Measurements from ENCODE around the gene ORMDL2.

The ORMDL2 gene, protein sequence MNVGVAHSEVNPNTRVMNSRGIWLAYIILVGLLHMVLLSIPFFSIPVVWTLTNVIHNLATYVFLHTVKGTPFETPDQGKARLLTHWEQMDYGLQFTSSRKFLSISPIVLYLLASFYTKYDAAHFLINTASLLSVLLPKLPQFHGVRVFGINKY

DNA sequence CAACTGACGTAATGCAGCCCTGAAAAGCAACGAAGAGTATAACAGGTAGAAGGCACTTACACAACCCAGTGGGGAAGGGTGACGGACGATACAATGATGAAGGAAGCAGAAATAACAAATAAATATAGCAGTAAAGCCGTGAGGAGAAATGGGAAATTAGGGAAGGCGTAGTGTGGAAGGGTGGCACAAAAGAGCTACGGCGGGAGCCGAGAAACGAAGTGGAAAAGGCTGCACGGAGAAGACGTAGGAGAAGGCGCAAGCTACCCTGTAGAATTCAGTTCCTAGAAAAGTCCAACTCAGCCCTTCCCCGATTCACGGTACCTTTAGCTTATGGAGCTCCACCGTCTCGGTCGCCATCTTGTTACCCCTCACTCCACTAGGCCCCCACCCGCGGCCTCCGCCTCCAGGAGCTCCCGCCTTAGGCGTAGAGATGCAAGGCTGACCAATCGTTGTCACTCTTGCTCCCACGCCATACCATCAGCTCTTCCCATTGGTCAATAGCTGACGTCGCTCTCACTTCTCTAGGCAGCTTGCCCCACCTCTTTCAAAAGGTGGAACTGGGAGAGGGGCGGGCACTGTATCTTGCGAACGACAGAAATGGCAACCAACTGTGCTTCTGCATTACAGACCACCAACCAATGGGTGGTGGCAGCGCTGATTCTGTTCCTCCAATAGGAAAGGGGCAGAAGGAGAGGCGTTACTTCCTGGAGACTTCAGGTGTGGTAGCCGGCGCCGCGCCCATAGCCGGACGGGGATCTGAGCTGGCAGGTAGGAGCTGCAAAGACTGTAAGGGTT, at the start of gene ORMDL2, which contains the start of gene SARNP:
TSS of gene ORMDL2 (plus strand) at position 697 of the 795 bp plus-strand sequence. CDS start 959 bp downstream, outside the sequence.
TSS of gene SARNP (minus strand) at position 380 of the 795 bp plus-strand sequence. CDS start at position 357, 23 bp downstream.
- DNase-seq: peak; percentile 94

DNA sequence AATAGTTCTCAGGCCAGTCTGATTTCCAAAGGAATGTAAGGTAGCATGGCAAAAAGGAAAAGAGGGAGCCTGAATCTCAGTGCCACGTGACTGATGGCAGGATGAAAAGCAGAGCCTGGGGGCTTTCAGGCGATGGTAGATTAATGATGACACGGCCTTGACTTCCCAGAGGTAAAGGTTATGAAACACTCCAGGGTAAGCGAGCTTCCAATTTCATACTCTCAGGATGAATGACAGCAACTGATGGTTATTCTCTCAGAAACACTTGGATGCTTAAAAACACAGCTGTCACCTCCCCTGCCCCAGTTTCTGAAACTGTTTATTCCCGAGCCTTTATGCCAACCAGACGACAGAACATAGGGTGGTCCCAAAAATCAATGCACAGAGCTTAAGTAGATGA, 46.1 kb upstream of the ORMDL2 start:
- no peak for DNase-seq

DNA sequence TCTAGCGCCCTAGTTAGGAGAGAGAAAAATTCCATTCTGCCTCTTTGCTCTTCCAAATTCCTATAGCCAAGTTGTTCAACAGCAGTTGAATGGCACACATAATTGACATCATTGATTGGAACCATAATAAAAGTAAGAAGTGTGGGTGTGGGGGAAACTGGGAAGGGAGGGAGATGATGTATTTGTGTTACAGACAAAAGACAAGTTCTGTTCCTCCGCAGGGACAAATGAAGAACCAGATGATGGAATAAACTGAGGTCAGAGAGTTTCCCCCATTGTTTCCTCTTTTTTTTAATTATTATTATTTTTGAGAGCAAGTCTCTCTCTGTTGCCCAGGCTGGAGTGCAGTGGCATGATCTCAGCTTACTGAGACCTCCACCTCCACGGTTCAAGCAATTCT, 40.0 kb upstream of the ORMDL2 start:
- DNase-seq: no peak

DNA sequence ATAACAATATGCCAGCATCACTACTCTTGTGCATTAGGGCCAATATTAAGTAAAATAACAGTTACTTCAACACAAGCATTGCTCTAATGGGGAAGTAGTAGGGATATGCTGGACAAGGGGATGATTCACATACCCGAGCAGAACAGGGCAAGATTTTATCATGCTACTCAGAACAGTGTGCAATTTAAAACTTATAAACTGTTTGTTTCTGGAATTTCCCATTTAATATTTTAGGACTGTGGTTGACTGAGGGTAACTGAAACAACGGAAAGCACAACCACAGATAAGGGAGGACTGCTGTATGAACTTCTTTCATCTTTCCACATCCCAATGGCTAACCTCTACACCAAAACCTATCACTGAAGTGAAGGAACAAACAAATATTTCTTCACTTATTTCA, 37.2 kb upstream of the ORMDL2 start:
- no peak for DNase-seq

DNA sequence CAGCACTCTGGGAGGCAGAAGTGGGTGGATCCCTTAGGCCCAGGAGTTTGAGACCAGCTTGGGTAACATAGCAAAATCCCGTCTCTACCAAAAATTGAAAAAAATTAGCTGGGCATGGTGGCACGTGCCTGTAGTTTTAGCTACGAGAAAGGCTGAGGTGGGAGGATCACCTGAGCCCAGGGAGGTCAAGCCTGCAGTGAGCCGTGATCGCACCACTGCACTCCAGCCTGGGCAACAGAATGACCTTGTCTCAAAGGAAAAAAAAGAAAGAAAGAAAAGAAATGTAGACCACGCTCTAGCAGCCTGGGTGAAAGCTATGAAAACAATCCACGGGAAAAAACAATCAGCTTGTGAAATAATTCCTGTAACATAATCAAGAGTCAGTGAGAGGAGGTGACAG, 29.3 kb upstream of the ORMDL2 start:
- no peak for DNase-seq

DNA sequence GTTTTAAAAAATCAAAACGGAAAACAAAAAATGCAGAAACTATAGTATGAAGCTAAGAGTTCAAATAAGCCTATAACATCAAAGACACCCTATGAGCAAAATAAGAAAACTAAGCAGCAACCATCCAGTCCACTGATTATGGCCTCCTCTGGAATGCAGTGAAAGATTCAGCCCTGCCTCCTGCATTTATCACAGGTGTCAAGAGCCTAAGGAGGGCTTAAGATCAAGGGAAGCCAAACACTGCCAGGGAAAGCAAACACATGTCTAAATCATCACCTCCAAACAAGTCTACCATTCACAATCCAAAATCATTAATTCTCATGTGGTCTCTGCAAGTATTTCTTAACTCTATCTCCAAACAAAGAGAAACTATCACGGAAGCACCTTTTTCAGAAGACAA, 28.7 kb upstream of the ORMDL2 start:
- DNase-seq: no peak

DNA sequence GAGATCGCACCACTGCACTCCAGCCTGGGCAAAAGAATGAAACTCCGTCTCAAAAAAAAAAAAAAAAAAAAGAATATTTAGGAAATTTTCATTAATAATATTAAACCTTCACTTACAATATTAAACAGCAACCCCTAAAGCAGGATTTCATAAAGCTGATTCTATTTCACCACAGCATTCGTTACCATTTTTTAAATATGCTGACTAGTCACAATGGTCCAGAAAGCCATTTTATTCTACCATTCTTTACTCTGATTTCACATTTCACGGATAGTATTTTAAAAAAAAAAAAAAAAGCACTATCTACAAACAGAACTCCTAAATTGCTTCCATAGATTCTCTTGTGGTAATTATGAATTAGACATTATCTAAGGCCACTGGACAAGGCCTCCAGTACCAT, 27.9 kb upstream of the ORMDL2 start:
- DNase-seq: no peak

DNA sequence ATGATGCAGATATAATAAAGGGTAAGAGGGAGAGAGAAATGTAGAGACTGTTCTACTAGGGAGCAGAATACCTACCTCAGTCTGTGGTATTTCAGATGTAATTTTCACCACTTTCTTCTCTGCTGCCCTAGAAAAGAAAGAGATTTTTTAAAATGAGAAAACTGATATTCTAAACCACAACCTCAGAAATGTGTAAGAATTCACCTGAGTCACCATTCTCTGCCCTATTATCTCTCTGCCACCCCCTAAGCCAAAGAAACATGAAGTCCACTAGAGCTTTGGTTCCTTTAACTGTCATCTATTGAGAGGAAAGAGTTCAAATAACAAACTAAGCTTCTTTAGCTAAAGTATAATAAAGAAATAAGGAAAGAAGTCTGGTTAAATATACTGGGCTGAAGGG, 21.9 kb upstream of the ORMDL2 start:
- DNase-seq: no peak

DNA sequence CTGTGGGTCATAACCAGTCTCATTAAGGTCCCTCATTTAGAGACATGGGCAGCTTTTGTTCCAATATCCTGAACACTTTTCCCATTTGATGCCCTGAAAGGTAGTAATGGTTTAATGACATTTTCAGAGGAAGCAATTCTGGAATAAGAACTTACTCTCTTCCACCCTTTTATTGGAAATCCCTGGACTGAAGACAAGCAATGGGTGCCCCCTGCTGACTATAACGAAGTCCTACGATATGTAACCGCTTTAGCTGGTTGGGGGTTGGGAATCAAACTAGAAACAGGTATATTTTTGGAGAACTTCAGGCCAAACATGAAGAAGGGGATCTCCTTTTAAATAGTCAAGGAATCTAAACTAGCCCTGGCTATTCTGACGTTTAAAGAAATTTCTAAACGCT, 20.8 kb upstream of the ORMDL2 start:
- DNase-seq: no peak

DNA sequence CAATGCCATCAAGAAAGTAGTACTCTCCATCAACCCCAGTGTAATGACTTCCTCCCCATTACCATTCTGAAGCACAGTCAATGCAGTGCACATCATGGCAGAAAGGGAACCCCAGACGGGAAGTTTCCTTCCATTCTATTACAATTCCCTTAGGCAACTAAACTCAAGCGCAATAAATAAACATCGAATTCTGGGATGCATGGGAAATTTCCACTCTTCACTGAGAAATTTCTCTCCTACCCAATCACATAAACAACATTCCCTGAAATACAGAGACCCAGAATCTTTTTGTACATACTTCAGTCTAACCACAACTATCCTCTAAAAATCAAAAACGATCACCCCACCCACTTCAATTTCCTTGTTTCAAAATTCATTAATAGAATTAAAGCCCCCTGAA, 20.3 kb upstream of the ORMDL2 start:
- DNase-seq: no peak

DNA sequence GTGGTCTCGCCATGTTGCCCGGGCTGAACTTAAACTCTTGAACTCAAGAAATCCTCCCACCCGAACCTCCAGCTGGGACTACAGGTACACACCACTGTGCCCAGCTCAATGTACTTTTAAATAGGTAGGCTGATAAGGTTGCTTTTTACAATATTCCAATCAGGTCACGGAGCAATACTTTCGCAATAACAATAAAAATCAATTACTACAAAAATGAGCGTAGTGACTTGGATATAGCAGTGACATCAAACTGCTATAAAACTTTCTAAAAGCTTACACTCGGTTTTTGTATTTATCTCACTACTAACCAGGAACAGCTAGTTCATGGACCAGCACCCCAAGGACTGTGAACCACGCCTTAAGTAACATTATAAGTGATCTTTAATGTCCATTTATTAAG, 10.9 kb upstream of the ORMDL2 start:
- no peak for DNase-seq

DNA sequence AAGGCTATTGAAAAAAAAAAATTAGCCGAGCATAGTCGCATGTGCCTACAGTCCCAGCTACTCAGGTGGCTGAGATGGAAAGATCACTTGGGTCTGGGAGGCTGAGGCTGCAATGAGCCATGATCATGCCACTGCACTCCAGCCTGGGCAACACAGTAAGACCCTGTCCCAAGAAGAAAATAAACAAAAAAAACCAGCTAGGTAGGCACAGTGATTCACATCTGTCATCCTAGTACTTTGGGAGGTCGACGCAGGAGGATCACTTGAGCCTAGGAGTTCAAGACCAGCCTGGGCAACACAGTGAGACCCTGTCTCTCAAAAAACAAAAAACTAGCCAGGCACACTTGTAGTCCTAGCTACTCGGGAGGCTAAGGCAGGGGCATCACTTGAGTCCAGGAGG, 8.6 kb upstream of the ORMDL2 start:
- DNase-seq: no peak

DNA sequence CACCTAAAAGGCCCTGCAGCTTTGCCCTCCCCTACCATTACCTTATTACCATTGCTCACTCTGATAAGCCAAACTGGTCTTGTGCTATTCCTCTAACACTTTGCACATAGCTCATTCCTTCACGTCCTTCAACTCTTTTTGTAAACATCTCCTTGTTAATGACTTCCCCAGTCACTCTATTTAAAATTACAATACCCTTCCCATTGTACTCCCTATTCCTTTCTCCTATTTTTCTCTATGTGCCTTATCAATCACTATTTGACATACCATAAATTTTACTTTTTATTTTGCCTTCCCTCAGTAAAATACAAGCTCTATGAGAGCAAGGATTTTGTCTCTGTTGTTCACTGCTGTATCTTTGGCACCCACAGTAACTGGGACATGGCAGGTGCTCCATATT, 5.8 kb upstream of the ORMDL2 start:
- DNase-seq: no peak

DNA sequence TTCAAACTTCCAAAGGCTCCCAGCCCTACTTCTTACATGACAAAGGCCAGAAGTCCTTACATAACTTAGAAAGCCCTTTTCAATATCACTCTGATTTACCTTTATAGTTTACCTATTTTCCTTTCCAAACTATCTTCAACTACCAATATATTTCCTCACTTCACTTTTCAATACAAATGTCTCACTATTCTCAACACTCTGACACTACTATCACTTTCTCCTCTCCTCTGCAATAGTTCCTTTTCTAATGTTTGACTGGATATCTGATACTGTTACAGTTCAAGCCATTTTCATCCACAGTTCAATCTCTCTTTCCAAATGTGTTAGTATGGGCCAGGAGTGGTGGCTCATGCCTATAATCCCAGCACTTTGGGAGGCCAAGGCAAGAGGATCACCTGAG, 3.6 kb upstream of the ORMDL2 start:
- no peak for DNase-seq

DNA sequence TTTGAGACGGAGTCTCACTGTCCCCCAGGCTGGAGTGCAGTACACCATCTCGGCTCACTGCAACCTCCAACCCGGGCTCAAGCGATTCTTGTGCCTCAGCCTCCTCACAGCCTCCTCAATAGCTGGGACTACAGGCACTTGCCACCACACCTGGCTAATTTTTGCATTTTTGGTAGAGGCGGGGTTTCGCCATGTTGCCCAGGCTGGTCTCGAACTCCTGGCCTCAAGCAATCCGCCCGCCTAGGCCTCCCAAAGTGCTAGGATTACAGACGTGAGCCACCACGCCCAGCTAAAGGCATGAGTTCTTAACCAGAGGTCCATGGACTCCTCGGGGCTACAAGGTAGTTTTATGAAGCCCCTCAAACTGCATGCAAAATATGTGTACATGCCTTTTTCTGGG, 2.4 kb upstream of the ORMDL2 start:
- no peak for DNase-seq

DNA sequence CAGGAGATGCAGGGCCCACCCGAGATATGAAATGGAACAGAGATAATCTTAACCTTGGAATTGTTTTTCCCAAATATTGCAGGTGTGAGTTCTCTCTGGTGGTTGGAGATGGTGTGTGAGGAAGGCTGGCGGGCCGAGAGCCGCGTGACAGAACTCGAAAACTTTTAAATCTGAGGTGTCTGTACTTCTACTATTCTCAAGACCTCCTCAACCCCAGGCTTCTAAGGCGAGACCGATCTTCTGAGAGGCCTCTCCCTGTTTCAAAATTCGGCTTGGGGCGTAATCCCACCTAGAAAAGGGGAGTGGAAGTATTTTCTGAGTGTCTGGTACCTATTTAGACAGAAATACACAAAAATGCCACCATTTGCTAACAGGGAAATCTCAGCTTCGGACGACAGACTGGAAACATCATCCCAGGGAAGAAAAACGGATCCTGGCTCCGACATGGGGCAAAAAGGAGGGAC, 928 bp upstream of the ORMDL2 start:
- no peak for DNase-seq

DNA sequence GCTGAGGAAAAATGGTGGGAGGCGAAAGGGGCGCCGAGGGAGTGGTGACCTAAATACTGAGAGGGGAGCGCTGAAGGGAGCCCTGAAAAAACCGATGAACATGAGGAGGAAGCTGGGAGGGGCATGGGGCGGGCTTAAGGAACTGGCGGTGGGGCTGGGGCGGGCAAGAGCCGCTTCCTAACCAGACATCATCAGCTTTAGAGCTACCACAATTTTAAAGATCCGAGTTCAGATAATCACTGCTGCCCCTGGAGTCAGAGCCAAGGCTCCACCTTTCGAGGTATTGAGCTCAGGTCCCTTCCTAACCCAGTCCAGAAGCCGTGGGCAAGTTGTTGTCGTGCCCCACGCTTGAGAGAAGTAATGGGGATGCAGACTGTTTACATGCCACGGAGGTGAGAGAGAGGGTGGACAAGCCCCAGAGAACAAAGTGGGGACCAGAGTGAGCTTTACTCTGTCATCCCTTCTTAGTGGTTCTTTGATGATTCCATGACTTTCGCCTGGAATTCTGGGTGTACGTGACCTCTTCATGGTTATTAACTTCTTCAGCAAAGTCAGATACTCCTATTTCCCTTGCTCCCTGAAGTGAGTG, 393 bp downstream of the ORMDL2 start:
- DNase-seq: no peak

DNA sequence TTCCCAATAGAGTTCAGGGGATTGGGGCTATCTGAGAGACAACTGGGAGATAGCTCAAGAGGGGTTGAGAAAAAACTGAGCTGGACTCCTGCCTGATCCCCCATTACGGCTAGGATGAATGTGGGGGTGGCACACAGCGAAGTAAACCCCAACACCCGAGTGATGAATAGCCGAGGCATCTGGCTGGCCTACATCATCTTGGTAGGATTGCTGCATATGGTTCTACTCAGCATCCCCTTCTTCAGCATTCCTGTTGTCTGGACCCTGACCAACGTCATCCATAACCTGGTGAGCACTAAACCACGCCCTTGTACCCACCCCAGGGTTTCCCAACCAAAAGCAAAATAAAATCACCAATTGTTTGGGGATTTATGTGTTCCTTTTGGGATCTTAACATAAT, 1.0 kb downstream of the ORMDL2 start:
- DNase-seq: no peak

DNA sequence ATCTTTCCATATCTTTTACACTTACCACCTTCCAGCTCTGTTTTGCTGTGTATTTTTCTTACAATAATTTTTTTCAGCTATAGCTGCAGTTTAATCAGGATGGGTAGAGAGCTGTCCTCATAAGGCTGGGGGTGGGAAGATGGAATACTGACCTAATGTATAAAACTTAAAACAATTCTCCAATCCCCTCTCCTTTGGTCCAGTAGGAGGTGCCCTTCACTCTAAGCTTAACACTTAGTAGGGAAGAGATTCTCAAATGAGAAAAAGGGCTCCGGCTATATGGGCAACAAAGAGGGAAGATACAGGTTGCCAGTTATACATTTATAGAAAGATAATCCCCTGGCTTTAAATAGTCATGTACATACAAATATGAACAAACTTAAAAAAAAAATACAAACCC, 2.8 kb downstream of the ORMDL2 start:
- DNase-seq: no peak

DNA sequence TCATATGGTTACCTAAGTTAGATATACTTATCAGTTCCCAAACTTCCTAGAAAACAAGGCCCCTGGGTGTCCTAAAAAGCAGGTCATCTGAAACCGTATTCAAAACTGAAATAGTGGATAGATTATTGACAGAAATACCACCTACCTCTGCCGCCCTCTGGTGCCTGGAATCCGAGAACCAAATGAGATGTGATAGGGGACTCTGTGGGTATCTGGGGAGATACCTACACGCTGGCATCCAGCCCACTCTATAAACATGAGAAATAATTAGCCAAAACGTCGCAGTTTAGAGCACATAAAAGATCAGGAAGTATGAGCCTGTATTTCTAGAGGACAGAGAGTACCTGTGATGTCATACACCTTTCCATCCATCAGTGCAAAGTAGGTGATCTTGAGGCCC, 4.4 kb downstream of the ORMDL2 start:
- DNase-seq: no peak

DNA sequence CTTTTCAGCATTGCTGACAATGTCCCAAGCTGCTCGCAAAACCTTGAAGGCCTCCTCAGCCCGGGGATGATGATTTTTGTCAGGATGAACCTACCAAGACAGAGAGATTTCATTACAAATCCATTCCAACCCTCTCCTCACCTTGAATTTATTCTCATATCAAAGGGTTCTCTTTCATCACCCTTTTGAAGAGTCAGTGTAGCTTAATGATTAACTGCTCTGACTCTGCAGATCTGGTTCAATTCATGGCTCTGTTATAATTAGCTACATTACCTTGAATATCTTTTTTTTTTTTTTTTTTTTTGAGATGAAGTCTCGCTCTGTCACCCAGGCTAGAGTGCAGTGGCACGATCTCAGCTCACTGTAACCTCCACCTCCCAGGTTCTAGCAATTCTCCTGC, 5.6 kb downstream of the ORMDL2 start:
- DNase-seq: no peak

DNA sequence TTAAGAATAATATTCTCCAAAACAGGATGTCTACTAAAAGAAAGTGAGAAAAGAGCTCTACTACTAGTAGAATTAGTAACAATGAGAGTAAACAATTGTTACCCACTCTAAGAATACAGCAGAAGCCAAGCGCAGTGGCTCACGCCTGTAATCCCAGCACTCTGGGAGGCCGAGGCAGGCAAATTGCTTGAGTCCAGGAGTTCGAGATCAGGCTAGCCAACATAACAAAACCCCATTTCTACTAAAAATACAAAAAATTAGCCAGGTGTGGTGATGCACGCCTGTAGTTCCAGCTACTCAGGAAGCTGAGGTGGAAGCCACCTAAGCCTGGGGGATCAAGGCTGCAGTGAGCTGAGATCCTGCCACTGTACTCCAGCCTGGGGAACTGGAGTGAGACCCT, 6.9 kb downstream of the ORMDL2 start:
- DNase-seq: no peak

DNA sequence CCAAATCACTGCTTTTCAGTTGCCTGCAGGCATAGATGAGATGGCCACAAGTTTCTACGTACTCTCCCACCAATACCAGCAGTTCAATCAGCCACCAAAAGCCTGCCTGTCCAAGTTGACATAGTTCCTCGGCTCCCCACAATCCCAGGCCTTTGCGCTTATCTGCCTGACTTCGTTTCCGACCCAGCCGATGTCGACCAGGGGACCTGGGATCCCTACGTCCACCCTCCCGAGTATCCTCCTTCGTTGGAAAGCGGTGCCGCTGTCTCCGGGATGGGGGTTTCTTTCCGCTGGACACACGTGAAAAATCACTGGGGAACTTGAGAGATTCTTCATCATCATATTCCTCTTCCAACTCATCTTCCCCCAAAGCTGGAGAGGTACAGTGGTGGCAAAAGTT, 10.0 kb downstream of the ORMDL2 start:
- DNase-seq: no peak

DNA sequence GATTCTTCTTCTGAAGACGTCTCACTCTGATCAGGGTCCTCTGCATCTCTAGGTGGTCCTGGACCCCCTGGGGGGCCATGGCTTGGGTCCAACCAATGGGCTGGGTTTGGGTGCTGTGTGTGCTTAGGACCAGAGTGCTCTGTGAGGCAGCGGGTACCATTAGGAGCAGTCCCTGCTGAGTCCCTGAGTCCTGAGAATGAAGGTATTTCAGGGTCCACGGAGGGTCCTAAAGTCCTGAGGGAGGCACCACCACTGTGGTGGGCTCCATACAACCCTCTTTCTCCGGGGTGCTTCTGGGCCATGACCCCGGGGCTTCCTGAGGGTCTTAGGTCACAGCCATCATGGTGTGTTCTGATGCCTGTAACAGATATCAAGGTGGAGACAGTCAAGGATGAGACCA, 10.5 kb downstream of the ORMDL2 start:
- no peak for DNase-seq
